Measurements from ENCODE around the gene FAM78B.

The FAM78B gene

GRCh38 chr1:166062421-166063070 is 104.3 kb downstream of the FAM78B start:
- H3K4me3 Mint-ChIP-seq = no peak overlapping the region
- no peak overlapping the region for H3K27ac Mint-ChIP-seq
- no peaks in the 10 kb centered on the region for H3K4me1 Mint-ChIP-seq
- DNase-seq (ENCODE audit: low spot score in 2 of 2) = no peak
- ATAC-seq (ENCODE audit: low read depth) = no peak
- H3K27me3 Mint-ChIP-seq = peaks cover 8% of the 10 kb centered on the region
- H3K36me3 Mint-ChIP-seq = no peaks in the 10 kb centered on the region
- H3K9me3 Mint-ChIP-seq = no peaks in the 10 kb centered on the region

GRCh38 chr1:166057650-166058049 is 109.2 kb downstream of the FAM78B start:
- no peak overlapping the region for H3K27ac Mint-ChIP-seq
- H3K36me3 Mint-ChIP-seq = no peaks in the 10 kb centered on the region
- H3K9me3 Mint-ChIP-seq = no peaks in the 10 kb centered on the region
- ATAC-seq (ENCODE audit: low read depth) (no peak), DNase-seq (ENCODE audit: low spot score in 2 of 2) (no peak)
- H3K4me1 Mint-ChIP-seq = no peaks in the 10 kb centered on the region
- H3K4me3 Mint-ChIP-seq = no peak overlapping the region
- H3K27me3 Mint-ChIP-seq = peaks cover 14% of the 10 kb centered on the region

GRCh38 chr1:166053395-166053794 is 113.4 kb downstream of the FAM78B start:
- no peaks in the 10 kb centered on the region for H3K36me3 Mint-ChIP-seq
- no peak overlapping the region for H3K4me3 Mint-ChIP-seq
- peaks cover 12% of the 10 kb centered on the region for H3K27me3 Mint-ChIP-seq
- H3K4me1 Mint-ChIP-seq = no peaks in the 10 kb centered on the region
- H3K9me3 Mint-ChIP-seq = no peaks in the 10 kb centered on the region
- H3K27ac Mint-ChIP-seq = no peak overlapping the region
- ATAC-seq (ENCODE audit: low read depth) (no peak), DNase-seq (ENCODE audit: low spot score in 2 of 2) (no peak)

DNA sequence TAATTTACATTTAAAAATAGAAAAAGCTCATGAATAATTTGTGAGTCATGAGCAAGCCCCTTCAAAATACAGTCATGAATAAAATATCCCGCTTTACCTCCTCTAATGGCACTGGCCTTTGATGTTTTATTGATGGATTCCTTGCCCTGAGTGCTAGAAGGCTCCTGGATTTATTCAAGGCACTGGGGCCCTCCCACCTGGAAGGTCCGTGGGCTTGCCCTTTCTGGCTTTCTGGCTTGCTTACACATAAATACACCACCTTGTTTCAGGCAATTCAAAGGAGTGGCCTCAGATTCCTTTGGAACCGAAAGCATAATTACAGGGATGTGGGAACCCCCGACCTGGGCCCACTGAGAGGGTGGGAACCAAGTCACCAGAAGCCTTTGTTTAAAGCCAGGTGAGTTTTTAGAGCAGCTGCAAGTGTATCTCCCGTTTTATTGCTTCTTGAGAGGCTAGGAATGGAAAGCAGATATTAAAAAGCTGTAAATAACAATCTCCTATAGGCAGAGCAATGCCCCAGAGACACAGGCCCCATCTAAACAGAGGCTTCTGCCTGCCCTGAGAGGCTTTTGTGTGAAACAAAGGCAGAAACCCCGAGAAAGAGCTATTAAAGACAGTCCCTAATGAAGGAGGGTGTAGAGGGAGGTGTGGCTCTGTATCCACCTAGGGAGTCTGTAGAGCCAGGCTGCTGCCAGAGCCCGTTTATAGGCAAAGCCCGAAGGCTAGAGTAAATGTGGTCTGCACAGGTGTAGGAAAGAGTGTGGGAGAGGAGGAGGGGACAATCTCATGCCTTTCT is 126.4 kb downstream of the FAM78B start:
- no peak for DNase-seq (ENCODE audit: low spot score in 2 of 2)
- no peaks in the 10 kb centered on the region for H3K4me1 Mint-ChIP-seq
- no peaks in the 10 kb centered on the region for H3K36me3 Mint-ChIP-seq
- H3K9me3 Mint-ChIP-seq = no peaks in the 10 kb centered on the region
- H3K4me3 Mint-ChIP-seq = no peak overlapping the region
- H3K27ac Mint-ChIP-seq = no peak overlapping the region
- H3K27me3 Mint-ChIP-seq = peaks cover 19% of the 10 kb centered on the region
- no peak for ATAC-seq (ENCODE audit: low read depth)

- peaks cover 17% of the 10 kb centered on the region for H3K27me3 Mint-ChIP-seq
- DNase-seq (ENCODE audit: low spot score in 2 of 2) = no peak
- no peaks in the 10 kb centered on the region for H3K4me1 Mint-ChIP-seq
- no peaks in the 10 kb centered on the region for H3K9me3 Mint-ChIP-seq
- H3K4me3 Mint-ChIP-seq = no peak overlapping the region
- H3K36me3 Mint-ChIP-seq = no peaks in the 10 kb centered on the region
- H3K27ac Mint-ChIP-seq = no peak overlapping the region
- ATAC-seq (ENCODE audit: low read depth) = no peak
These were observed 127.2 kb downstream of the FAM78B start for GRCh38 chr1:166039436-166040201.

DNA sequence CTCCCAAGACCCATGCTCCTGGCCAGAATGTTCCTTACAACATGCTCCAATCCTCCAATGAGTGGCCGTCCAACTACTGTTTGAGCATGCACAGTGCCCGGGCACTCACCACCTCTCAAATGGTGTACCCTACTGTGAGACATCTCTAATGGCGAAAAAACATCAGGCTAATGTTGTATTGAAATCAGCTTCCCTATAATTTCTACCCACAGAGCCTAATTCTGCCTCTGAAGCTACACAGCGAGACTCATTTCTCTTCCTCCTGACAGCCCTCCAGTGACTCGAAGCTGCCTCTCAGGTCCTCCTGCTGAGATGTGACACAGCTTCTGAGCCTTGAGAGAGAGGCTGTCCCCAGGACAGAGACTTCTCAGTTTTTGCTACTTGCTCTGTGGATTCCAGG is 130.7 kb downstream of the FAM78B start:
- no peak for DNase-seq (ENCODE audit: low spot score in 2 of 2)
- ATAC-seq (ENCODE audit: low read depth) = no peak
- H3K9me3 Mint-ChIP-seq = peaks cover 2% of the 10 kb centered on the region
- H3K36me3 Mint-ChIP-seq = no peaks in the 10 kb centered on the region
- H3K27me3 Mint-ChIP-seq = peaks cover 14% of the 10 kb centered on the region
- no peaks in the 10 kb centered on the region for H3K4me1 Mint-ChIP-seq
- no peak overlapping the region for H3K27ac Mint-ChIP-seq
- H3K4me3 Mint-ChIP-seq = no peak overlapping the region

DNA sequence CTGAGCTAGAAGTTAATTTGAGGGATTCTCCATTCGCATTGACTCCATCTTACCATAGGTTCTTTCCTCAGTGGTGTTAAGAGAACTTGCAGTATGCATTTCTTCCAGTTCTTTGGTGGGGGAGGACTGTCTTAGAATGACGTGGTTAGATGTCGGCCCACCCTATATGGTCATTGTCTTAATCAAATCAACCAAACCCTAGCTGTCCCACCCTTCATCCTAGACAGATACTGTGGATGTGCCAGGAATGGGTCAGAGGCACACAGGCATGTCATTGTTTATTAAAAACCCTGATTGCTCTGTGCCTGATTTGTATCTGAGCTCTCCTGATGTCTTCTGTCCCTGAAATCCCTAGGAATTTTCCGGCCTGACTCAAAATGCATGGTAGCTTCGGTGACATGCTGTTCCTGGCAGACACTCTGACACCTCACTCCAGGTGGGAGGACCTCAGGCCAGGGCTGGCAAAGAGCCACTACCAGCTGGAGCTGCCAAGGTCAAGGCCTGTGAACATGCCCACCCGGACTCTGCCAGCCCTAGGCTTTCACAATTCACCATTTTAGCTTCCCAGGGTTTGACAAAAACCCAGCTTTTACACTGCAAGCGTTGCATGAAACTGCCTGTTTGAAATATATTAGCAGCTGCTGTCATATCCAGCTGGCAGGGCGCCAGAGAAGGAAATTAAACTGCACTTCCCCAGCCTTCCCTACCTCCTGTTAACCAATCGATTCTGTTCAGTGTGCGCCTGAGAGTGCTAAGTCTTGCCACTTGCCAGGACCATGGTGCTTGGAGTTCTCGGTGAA is 134.0 kb downstream of the FAM78B start:
- no peak overlapping the region for H3K27ac Mint-ChIP-seq
- H3K36me3 Mint-ChIP-seq = no peaks in the 10 kb centered on the region
- no peak overlapping the region for H3K4me3 Mint-ChIP-seq
- DNase-seq (ENCODE audit: low spot score in 2 of 2) (no peak), ATAC-seq (ENCODE audit: low read depth) (no peak)
- no peaks in the 10 kb centered on the region for H3K4me1 Mint-ChIP-seq
- peaks cover 10% of the 10 kb centered on the region for H3K27me3 Mint-ChIP-seq
- H3K9me3 Mint-ChIP-seq = peaks cover 3% of the 10 kb centered on the region

DNA sequence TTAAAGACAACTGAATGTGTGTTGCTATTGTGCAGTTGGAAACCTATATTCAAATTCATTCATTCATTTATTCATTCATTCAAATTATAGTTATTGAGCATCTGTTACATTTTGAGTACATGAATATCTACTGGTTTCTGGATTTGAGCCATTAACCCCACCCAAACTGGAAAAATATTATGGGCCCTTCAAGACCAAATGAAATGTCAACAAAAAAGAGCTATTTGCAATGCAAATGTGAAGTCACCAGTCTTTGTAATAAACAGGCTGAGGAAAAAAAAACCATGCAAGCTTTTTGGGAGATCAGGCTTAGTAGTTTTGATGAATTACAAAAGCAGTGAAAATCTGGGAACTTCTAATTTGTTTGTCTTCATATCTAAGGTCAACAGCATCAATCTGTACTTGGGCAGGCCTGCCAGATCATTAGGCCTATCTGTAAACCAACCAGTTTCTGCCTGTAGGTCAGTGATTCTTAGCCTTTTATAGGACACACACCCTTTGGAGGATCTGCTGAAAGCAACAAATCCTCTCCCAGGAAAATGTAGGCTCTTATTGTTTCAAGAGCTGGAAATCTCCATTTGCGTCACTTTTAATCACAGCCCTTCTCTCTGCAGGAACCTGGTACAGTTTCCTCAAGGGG is 134.7 kb downstream of the FAM78B start:
- H3K27ac Mint-ChIP-seq = no peak overlapping the region
- H3K27me3 Mint-ChIP-seq = peaks cover 11% of the 10 kb centered on the region
- no peaks in the 10 kb centered on the region for H3K4me1 Mint-ChIP-seq
- H3K9me3 Mint-ChIP-seq = peaks cover 3% of the 10 kb centered on the region
- no peak overlapping the region for H3K4me3 Mint-ChIP-seq
- no peaks in the 10 kb centered on the region for H3K36me3 Mint-ChIP-seq
- no peak for DNase-seq (ENCODE audit: low spot score in 2 of 2)
- no peak for ATAC-seq (ENCODE audit: low read depth)

DNA sequence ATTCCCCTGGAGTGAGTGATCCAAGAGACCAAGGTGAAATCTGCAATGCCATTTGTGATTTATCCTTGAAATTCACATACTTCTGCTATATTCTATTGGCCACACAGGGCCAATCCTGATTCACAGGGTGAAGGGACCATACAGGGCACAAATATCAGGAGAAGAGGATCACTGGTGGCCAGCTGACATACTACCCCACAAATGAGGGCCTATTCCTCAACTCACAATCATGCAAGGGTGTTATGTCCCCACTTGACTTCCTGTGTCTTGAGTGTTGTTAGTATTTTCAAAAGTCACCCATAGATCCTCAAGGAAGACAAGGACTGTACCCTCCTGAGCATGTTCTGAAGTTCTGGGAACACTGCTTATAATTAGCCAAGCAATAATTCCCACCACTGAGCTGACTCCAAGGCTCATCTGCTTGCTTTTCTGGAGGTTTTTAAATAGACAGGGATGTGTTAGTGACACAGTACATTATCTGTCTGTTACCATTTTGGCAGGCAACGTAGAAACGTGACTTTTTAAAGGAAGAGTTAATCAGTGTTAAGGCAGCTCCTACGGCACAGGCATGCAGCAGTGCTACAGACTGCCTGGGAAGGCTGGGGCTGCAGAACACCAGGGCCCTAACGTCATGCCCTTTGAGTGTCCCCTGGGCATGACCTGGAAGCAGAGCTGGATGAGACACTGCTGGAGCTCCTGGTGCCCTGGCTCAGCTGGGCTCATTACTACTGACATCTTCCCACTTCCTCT is 137.4 kb downstream of the FAM78B start:
- Mint-ChIP-seq H3K9me3 (peaks cover 3% of the 10 kb centered on the region), H3K27ac (no peak overlapping the region), H3K4me1 (no peaks in the 10 kb centered on the region), H3K4me3 (no peak overlapping the region), H3K27me3 (peaks cover 15% of the 10 kb centered on the region), H3K36me3 (no peaks in the 10 kb centered on the region)
- DNase-seq (ENCODE audit: low spot score in 2 of 2) (no peak), ATAC-seq (ENCODE audit: low read depth) (no peak)

DNA sequence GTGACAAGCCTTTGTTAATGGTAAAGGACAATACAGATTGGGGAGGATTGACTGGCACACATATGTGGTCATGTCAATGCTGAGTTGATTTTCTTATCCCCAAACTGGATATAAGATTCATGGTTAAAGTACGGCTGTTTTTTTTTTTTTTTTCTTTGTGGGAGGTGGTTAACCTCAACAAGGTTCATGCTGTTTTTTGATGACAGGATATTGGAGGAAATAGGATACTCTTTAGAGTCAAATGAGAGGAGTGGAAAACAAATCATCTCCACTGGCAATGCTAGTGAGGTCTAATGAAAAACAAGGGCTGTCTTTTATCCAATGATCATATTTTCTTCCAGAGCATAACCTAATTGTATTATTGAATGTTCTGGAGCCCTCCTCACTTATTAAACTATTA is 140.2 kb downstream of the FAM78B start:
- Mint-ChIP-seq H3K27me3 (peaks cover 13% of the 10 kb centered on the region), H3K4me1 (no peaks in the 10 kb centered on the region), H3K36me3 (no peaks in the 10 kb centered on the region)

DNA sequence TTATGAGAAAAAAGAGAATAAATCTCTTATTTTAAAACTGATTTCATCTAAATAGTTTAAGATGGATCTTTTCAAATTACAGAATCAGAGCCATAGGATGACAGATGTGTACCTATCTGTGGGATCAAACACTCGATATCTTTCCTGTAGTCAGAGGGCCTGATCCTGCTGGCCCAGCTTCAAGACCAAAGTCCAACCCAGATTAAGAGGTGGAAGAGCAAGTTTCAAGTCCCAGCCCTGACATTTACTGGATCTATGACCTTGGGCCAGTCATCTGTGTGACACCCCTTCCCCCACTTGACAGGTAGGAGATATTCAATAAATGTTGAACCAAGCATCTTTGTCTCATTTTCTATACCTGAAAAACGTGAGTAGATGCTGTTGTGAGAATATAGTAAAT is 140.7 kb downstream of the FAM78B start:
- no peak overlapping the region for H3K4me3 Mint-ChIP-seq

More for the DNA sequence above, 140.2 kb downstream of the FAM78B start:
- DNase-seq (ENCODE audit: low spot score in 2 of 2) (no peak), ATAC-seq (ENCODE audit: low read depth) (no peak)
- Mint-ChIP-seq H3K4me3 (no peak overlapping the region), H3K9me3 (peaks cover 3% of the 10 kb centered on the region), H3K27ac (no peak overlapping the region)

DNA sequence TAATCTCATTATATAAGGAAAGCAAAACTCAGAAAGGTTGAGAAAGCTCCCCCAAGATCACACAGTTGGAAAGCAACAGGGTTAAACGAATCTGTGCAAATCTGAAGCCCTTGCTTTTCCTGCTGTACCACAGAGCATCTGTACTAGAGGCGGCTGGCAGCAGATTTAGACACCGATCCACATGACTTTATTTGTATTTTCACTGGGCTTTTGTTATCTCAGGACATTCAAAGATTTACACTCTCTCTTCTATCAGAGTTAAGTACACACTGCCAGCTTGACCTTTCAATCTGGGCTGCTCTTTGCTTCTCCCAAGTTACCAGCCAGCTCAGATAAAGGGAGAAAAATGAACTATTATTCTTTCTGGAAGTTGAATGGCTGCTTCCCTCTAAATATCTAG is 146.6 kb downstream of the FAM78B start:
- ATAC-seq (ENCODE audit: low read depth) (no peak), DNase-seq (ENCODE audit: low spot score in 2 of 2) (no peak)
- Mint-ChIP-seq H3K27ac (no peak overlapping the region), H3K4me3 (no peak overlapping the region), H3K9me3 (no peaks in the 10 kb centered on the region), H3K36me3 (no peaks in the 10 kb centered on the region), H3K4me1 (no peaks in the 10 kb centered on the region), H3K27me3 (peaks cover 10% of the 10 kb centered on the region)

More for the DNA sequence above, 140.7 kb downstream of the FAM78B start:
- DNase-seq (ENCODE audit: low spot score in 2 of 2) (no peak), ATAC-seq (ENCODE audit: low read depth) (no peak)
- H3K27me3 Mint-ChIP-seq = peaks cover 12% of the 10 kb centered on the region
- peaks cover under 1% of the 10 kb centered on the region for H3K9me3 Mint-ChIP-seq
- no peaks in the 10 kb centered on the region for H3K4me1 Mint-ChIP-seq
- H3K36me3 Mint-ChIP-seq = no peaks in the 10 kb centered on the region
- H3K27ac Mint-ChIP-seq = no peak overlapping the region
